Fibroblast of gingiva (primary cell): ENCODE data around the gene DIAPH3.

Source experiments
- DNase-seq: peaks from one replicate; pipeline ENCODE4 v3.0.0-alpha.2; 2011; ENCODE audit warnings: low read depth

The DIAPH3 gene

DNA sequence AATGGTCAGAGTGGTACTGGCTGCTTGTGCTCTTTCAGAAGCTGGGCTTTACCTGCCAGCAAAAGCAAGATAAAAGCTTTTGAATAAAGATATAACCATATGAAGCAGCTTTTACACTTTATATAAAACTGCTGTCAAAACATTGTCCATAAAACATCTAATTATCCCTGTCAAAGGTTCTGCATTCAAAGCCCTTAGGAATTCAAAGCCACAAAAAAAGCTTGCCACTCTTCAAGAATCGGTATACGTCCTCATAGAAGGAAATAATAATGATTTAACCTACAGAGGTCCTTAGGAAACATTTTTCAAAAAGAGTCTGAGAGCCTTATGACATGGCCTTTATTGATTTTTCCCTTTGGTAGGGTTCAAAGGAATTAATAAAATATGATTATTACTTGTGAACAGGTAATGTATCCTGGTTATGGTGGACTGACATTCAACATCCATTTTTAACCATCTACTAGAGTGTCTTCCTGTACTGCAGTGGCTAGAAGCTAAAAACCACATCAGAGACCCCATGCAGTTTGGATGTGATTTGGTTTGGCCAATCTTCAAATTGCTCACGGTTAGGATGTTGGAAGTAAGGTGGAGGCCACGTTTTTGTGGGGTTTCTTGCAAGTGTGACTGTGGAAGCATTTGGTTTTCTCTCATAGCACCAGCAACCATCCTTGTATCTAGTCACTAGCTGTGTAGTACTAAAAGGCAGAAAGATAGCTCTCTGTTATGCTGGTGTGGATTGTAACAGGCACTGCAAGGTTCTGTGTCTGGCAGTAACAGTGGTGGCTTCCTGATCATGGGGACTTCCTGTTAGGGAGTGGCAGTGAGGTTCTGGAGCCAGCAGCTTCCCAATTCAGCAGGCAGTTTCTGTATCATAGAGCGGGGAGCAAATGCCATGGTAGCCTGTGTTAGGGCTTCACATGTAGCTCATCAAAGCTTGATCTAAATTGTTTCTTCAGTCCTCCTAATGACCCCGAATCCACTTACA, 441.5 kb downstream of the DIAPH3 start:
- DNase-seq = no peak

DNA sequence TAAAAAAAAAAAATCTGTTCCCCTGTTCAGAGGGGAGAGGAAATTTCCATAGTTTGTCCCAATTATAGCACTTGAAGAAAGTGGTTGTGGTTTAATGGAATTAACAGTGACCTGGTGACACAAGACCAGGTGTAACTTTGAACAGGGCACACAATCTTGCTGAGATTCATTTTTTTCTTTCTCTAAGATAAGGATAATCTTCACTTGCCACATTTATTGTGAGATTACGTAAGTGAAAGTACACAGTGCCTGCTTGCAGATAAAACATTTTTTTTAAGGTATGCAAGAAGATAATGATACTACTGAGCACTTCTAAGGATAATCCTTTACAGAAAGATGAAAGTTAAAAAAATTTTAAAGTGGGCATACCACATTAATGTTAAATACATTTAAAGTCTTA, 448.1 kb downstream of the DIAPH3 start:
- no peak for DNase-seq

DNA sequence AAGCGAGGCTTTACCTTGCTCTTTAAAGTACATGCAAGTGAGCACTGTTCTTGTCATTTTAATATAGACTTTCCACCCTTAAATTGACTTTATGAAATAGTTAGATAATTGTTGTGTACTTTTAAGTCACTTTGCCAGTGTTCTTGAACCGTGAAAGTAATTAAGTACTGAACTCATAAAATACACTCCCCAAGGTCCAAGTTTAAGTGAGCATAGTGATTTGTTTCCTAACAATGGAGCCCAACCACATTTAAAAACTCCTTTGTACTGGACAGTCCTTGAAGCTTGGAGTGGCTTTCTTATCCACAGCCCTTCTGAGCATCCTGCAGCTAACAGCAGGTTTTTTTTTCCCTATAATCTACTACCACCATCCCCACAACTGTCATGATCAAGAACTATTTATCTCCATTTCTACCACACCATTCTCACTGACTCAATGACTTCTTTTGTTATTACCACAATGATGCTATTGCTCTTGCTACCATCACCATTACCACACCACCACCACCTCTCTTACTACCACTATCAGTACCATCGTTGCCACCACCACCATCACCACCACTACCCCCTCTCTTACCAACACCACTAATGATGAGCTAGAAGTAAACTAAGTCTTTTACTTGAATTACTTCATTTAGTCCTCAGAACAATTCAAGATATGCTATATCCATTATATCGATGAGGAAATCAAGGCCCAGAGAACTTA, 452.6 kb downstream of the DIAPH3 start:
- peak; percentile 3 for DNase-seq

DNA sequence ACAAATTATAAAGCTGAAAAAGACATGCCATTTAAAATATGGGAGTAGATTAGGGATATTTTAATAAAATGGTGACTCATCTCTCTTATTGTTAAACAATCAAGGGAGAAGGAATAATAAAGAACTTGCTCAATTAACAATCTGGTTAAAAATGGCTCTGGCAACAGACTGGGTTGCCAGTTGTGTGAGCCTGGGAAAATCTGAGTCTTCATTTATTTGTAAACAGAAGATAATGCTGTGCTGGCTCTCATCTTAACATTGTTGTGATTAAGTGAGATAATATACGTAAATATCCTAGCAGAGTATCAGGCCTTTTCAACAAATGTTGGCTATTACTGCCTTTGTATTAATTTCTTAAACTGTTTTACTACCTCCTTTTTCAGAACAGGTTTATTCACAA, 453.3 kb downstream of the DIAPH3 start:
- DNase-seq = no peak

DNA sequence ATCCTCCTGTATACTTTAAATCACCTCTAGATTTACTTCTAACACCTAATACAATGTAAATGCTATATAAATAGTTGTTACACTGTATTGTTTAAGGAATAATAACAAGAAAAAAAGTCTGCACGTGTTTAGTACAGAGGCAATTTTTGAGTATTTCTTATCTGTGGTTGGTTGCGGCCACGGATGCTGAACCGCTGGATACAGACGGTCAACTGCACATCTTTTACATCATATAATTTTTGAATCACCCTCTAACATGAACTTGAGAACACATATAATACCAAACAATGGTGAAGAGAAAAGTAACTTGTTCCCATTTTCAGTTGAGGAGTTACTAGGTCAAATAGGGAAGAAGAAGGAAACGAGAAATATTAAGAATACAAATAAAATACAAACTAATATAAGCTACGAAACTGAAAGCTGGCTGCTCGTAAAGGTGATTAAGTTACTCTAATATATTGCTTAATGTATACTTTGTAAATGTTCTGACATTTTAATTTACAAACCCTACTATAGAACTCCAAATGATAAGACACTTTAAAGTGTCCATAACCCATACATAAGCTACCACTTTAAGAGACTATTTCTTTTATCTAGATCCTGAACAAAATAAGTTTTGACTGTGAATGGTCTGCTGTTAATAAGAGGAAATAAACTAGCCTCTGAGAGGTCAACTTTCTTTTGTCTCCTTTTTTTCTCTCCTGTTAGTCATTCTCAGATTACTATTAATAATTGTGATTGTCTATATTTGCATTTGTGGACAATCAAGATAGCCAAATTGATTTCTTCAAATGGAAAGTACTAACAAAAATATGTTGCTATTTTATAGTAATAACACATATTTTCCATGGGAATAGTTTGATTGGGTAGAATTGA, 457.4 kb downstream of the DIAPH3 start:
- DNase-seq = no peak

DNA sequence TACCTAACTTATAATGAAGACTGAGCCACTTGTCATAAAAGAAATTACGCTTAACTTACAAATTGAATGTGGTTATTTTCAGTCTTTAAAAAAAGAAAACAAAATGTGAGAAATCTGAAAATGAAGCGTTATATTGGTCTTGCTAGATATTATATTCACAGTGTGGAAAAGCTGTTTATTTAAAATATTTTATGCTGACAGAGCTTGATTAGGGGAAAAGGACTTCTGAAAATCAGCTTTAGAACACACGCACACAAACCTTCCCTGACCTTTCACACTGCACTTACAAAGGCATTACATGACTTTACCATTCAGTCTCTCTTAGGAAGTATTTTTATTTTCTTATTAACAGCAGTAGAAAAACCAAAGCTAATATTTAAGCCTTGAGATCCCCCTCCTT, 461.5 kb downstream of the DIAPH3 start:
- DNase-seq = no peak

DNA sequence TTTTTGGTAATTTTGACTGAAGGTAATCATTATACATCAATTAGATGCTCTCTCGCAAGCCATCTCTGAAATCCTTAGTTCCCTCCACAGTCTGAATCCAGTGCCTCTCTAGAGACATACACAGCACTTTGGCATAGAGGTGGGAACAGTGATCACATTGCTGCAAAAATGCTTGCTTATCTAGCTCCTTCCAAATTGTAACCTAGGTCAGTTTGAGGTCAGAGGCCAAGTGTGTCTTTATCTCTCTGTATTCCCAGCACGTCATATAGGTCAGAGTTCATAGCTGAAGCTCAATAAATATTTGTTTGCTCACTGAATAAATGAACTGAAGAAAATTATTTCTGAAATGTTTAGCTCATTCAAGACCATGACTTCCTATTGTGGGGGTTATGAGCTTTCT, 462.5 kb downstream of the DIAPH3 start:
- DNase-seq = no peak

DNA sequence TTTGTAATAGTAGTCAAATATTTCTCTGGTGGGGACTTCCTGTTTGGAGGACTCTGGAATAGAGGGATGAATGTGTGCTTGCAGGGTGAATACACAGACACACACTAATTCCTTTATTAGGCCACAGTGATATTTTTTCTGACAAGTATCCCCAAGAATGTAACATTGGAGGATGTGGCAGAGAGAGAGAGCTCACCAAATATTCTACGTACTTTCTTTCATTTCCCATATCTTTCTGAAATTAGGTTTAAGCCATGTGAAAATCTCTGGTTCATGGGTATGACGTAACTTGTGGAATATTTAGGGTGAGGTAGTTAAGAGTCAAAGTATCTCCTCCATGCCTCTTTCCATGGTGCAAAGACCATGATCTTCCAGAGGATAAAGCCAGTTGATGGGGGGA, 463.4 kb downstream of the DIAPH3 start:
- DNase-seq = no peak

DNA sequence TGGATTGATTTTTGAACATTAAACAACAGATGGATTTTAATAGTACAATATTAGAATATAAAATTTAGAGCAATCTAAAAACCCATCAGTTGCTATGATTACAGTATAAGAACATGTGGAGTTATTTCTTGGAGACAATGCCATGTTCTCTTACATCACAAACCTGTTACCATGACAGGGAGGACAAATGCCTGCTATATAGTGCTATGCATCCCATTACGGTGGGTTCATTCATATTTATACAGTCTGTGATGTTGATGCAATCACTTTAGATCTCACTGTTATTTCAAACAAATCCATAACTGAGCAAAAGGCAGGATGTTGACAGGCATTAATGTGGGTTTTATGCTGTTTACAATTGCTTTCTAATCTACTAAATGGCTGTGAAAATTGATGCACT, 467.5 kb downstream of the DIAPH3 start:
- no peak for DNase-seq

DNA sequence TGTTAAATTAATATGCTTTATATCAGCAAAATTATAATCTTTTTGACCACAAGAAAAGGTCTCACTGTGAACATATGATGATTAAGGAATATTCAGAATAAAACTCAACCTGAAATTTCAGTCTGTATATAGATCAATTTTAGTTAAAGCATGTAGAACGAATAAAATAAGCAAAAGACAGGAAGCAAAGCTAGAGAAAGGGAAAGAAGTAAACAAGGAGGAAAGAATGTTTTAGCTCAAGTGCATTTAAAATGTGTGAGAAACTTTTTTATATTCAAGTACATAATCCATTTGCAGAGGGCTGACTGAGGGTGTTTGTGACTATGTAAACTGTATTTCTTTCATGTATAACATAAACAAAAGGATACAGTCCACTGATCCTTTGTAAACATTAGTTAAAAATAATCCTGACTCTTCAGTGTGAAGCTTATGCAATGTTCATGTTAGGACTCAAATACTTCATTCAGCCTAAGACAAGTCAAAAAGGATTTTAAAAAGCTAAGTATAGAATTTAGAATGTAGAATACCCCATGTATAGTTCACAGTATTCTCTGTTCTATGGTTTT, 472.1 kb downstream of the DIAPH3 start:
- DNase-seq = peak; percentile 39

DNA sequence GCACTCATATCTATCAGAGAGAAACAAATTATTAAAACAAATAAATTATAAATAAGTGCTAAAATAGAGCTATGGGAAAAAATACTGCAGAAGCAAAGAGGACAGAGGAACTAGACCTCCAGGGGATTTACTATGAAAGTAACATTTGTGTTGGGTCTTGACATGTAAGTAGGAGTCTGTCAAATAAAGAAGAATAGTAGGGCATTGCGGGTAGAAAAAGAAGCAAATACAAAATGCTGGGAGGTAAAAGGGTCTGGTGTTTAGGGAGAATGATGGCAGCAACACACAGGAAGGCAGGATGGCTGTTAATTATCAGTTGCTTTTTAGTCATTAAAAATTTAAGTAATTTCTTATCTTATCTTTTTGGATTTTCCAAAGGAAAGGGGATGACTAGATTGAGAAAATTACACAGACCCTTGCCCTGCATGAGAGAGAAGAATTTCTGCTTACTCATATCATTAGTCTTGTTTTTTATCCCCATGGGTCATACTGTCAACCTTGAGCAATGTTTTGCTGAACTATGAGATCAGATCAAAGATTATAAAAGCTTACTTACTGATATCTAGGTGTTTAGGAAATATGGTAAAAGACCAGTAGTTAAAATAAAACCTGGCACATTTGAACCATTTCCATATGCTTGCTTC, 472.7 kb downstream of the DIAPH3 start:
- DNase-seq = peak; percentile 8

DNA sequence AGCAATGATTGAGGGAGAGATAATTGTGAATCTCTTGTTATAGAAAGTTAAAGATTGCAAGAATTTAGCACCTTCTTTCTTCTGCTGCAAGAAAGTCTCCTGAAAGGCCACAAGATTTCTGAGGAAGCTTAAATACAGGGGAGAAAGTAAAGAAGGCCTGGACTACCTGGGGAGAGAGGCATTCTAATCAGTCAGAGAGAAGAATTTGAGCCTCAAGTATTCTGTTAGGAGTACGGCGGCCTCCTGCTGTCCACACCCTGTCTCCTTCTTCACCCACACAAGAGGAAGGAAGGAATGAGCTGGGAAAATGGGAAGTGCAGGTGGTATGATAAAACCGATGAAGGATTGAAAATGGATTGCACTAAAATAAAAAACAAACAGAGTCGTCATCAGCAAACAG, 474.7 kb downstream of the DIAPH3 start:
- no peak for DNase-seq

DNA sequence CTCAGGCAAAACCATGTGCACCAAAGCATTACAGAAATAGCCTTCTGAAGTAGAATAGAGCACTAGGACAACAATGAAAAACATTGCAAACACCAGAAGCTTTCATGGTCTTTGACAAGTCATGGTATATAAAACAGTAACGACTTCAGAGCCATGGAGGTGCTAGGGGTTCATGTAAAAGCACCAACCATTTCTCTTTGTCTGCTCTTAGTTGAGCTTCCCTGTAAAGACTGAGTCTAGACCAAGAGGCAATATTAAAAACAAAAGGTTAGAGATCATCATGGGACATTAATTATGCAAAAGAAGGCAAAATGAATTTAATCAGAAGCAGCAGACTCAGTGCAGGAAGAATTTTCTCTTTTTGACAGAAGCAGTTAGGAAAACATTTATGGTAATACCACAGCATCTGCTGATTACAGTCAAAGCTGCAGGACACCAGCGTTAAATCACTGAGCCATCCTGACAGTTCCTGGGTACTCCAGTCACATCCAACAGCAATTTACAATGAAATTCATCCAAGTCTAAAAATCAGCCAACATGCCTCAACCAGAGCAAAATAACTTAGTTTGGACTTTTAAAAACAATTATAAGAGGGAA, 476.8 kb downstream of the DIAPH3 start:
- DNase-seq = no peak

DNA sequence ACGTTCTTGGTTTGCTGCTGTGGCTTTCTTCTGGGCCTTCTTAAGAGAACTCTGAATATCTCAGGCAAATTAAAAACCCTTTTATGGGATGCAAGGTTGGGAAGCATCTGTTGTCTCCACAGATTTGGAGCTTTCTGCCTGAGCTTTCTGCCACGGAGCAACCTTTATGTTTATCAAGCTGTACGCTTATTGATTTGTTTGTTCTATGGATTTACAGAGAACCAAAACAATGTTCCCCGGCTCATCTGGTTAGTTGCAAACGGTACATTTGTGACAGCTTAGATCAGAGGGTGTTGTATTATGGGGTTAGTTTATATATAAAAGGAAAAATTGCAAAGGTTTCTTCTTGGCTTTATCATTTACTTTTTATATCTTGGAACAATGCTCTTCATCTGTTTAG, 479.6 kb downstream of the DIAPH3 start:
- DNase-seq = no peak

DNA sequence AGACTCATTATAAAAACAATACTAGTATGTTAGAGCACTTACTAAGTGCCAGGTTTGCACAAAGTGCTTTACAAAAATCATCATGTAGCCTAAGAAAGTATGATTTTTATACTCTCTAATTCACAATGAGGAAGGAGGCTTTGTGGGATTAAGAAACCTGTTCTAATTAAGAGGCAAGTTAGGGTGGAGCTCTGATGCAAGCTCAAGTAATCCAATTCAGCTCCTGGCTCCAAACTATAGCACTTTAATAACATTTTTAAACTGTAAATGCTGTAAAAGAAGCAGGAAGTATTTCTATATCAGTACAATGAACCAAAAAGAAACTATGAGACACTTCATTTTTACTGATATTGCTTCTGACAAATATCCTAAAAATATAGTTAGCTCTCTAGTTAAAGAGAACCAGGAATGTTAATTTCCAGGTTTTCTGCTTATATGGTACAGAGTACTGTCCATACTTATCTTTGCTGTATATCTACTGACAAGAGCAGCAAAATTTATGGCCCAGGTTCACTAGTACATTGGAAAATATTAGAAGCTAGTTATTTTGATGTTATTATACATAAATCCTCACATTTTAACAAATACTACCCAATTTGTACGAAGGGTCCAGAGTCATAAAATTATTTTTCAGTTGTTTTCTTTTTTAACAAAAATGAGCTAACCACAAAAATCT, 482.0 kb downstream of the DIAPH3 start:
- DNase-seq = no peak

DNA sequence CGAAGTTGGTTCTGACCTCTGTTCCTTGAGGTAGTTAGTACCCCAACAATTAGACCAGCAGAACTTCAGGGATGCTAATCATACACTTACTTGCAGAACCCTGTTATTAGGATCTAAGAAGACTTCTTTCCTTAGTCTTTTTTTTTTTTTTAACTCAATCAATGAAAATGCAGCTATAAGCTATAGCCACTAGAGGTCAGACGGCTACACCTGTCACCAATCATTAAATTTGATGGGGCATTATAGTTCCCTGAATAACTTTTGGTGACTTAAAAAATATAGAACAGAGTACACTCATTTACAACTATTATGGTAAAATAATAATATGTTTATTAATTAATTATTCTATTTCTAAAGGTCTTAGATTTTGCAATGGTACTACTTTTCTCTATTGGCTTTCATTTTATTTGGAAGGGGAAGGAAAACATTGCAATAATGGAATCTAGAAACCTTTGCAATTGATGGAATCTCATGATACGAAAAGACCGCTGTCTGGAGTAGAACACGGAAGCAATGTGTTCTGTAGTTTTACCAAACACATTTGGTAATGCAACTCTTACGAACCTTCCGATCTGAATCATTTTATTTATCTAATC, 483.2 kb downstream of the DIAPH3 start:
- peak; percentile 25 for DNase-seq

DNA sequence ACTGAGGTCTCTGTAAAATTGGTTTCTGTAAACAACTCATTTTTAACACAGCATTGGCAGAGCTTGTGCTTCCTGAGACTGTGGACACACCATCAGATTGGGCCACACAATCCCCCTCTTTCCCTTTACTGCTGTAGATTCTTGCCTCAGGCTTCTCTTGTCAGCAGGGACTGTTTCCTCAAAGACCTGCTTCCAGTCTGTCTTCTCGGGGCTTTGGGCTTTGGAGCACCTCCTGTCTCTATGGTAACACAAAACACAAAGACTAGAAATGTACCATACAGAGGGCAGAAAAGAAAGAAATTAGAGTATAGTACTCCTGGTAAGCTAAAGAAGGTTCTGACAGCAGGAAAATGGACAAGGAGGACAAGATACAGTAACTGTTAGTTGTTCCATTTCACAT, 484.5 kb downstream of the DIAPH3 start:
- no peak for DNase-seq

DNA sequence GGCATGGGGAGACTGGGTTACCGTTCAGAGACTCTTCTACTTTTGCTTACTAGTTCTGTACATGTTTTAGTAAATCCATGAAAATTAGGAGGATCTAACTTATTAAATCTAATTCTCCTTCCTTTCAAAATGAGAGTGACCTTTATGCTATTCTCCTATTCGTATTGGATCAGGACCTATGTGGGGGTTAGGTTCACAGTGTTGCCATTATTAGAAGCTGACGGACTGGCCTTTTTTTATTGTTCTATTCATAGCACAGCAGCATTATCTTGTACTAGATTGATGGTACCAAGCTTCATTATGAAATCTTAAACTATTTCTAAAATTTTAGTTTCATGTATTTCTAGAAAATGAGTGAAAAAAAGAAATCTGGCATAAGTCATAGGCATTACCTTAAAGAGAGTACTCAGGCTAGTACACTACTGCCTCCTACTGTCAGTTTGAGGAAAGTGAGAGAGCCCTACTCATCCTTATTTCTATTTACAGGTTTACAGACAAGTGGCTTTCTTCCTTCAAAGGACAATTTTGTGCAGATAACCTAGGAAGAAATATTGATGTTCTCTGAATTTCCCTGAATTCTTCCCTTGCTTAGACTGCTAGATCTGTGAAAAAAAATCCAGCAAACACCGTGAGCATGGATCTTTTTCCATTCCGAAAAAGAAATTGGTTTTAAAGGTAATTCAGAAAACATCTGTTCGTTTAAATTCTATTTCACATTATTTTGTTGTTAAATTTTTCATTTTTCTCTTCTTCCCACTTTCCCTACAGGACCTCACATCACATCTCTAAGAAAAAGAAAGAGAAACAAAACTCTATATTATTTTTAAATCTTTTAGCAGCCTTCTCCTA, 485.5 kb downstream of the DIAPH3 start:
- peak; percentile 50 for DNase-seq

DNA sequence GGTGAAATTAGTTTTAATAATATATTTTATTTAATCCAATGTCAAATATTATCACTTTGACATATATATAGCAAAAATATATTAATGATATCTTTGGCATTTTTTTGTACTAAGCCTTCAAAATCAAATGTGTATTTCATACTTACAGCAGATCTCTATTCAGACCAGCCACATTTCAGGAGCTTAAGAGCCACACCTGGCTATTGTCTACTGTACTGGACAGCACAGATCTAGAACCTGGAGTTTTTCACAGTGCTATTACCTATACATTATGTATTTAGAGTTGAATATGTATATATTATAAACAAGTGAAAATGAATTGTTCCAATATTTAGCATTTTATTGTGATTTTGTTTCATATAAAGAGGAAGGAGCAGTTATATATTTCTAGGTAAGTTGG, 486.3 kb downstream of the DIAPH3 start:
- no peak for DNase-seq
